ENCODE data around the gene FXYD6.
"Not testable (repeated sequence)": the region's sequence is repeated elsewhere in the genome, so short reads cannot be mapped to it uniquely, and the experiment has no call there.

Gene FXYD6

DNA sequence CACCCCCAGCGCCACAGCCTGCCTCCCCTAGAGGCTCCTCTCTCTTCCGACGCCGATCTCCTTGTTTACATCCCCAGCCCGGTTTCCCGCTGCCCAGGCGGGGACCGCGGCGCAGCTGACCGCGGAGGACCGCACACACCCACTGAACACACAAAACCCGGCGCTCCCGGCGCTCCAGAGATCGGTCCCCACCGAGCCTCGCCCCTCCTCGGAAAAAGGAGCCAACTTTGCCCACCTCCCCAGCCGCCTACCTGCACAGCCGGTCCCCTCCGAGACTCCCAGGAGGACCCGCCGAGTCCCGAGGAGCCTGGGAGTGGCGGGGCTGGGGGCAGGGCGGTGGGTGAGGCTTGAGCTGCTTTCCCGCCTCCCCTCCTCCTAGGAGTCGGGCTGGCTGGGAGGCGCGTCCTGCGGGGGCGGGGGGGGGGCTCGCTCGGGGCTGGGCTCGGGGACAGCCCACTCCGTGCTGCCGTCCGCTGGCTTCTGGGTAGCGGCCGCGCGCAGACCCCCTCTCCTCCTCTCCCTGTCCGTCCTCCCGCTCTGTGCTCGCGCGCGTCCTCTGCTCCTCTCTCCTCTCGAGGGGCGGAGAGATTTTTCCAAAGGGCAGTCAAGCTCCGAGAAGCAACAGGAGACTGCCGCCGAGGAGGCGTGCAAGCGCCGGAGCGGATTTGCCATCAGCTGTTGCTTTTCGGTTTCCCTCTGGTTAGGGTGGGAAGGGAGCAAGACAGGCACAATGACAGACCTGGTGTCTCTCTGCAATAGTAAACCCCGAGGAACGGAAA, at the start of gene FXYD6:
TSS of gene FXYD6 (minus strand) at position 318 of the 779 bp plus-strand sequence. CDS start 33,882 bp downstream, outside the sequence.
- peak within 1 kb of the TSS; percentile 90 for H3K9ac ChIP-seq (ENCODE audit: low read length)
- H3K36me3 ChIP-seq (ENCODE audit: insufficient read depth, low read length), result no peaks in the 10 kb centered on the region
- no peaks in the 10 kb centered on the region for H3K27me3 ChIP-seq (ENCODE audit: control insufficient read depth in 1 of 2, insufficient read depth in 2 of 2, low read length in 2 of 2)
- H3K27ac ChIP-seq (ENCODE audit: low read depth, low read length), result peak within 1 kb of the TSS; percentile 98
- peaks cover 65% of the 10 kb centered on the region for H3K4me1 ChIP-seq (ENCODE audit: insufficient read depth, low read length)
- peak within 1 kb of the TSS; percentile 78 to 96 for H3K4me3 ChIP-seq (ENCODE audit: low read depth in 1 of 2, low read length in 2 of 2)
- H3K9me3 ChIP-seq (ENCODE audit: low read length), result no peaks in the 10 kb centered on the region

- not testable (repeated sequence) for H3K27ac ChIP-seq (ENCODE audit: low read depth, low read length); H3K27me3 ChIP-seq (ENCODE audit: control insufficient read depth in 1 of 2, insufficient read depth in 2 of 2, low read length in 2 of 2); H3K9ac ChIP-seq (ENCODE audit: low read length); H3K36me3 ChIP-seq (ENCODE audit: insufficient read depth, low read length); H3K4me3 ChIP-seq (ENCODE audit: low read depth in 1 of 2, low read length in 2 of 2); H3K4me1 ChIP-seq (ENCODE audit: insufficient read depth, low read length); H3K9me3 ChIP-seq (ENCODE audit: low read length)
These were observed 49.7 kb upstream of the FXYD6 start for GRCh38 chr11:117926166-117926565.

DNA sequence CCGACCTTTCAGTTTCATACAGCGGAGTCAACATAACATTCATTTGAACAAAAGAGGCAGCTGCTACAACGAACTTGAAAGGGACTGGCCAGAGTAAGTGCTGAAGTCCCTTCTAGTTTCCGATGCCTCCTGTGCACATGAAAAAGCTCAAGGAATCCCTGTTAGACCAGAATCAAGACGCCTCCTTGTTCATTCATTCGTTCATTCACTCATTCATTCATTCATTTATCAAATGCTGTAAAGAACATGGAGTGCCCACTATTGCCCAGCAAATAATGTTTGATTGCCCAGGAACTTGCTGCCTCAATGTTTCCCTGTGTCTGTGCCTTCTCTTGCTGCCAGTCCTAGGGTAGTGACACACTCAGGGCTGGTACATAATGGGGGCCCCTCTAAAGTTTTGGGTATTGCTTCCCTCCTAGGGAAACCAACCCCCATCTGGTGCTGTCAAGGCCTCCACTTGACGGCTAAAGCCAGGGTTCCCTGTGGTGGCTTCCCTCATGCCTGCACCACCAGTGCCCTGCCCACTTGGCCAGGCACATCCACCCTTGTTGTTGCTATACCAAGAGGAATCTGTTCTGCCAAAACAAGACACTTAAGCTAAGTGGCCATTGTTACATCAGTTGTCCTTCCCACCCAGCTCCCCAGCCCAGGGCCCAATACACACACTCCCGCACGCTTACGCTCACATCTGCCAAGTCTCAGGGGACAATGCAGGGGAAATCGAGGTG, 48.9 kb upstream of the FXYD6 start:
- no peaks in the 10 kb centered on the region for H3K36me3 ChIP-seq (ENCODE audit: insufficient read depth, low read length)
- H3K4me3 ChIP-seq (ENCODE audit: low read depth in 1 of 2, low read length in 2 of 2), result no peak overlapping the region
- no peaks in the 10 kb centered on the region for H3K9me3 ChIP-seq (ENCODE audit: low read length)
- H3K27ac ChIP-seq (ENCODE audit: low read depth, low read length), result no peak overlapping the region
- H3K27me3 ChIP-seq (ENCODE audit: control insufficient read depth in 1 of 2, insufficient read depth in 2 of 2, low read length in 2 of 2), result no peaks in the 10 kb centered on the region
- no peaks in the 10 kb centered on the region for H3K4me1 ChIP-seq (ENCODE audit: insufficient read depth, low read length)
- no peak overlapping the region for H3K9ac ChIP-seq (ENCODE audit: low read length)

- no peaks in the 10 kb centered on the region for H3K27me3 ChIP-seq (ENCODE audit: control insufficient read depth in 1 of 2, insufficient read depth in 2 of 2, low read length in 2 of 2)
- no peak overlapping the region for H3K9ac ChIP-seq (ENCODE audit: low read length)
- H3K4me1 ChIP-seq (ENCODE audit: insufficient read depth, low read length), result no peaks in the 10 kb centered on the region
- no peak overlapping the region for H3K4me3 ChIP-seq (ENCODE audit: low read depth in 1 of 2, low read length in 2 of 2)
- H3K36me3 ChIP-seq (ENCODE audit: insufficient read depth, low read length), result no peaks in the 10 kb centered on the region
- no peak overlapping the region for H3K27ac ChIP-seq (ENCODE audit: low read depth, low read length)
- H3K9me3 ChIP-seq (ENCODE audit: low read length), result no peaks in the 10 kb centered on the region
These were observed 48.2 kb upstream of the FXYD6 start for GRCh38 chr11:117924631-117925170.

GRCh38 chr11:117923773-117924172, 47.3 kb upstream of the FXYD6 start:
- H3K27ac ChIP-seq (ENCODE audit: low read depth, low read length), result no peak overlapping the region
- no peaks in the 10 kb centered on the region for H3K4me1 ChIP-seq (ENCODE audit: insufficient read depth, low read length)
- H3K36me3 ChIP-seq (ENCODE audit: insufficient read depth, low read length), result no peaks in the 10 kb centered on the region
- no peaks in the 10 kb centered on the region for H3K27me3 ChIP-seq (ENCODE audit: control insufficient read depth in 1 of 2, insufficient read depth in 2 of 2, low read length in 2 of 2)
- H3K9me3 ChIP-seq (ENCODE audit: low read length), result no peaks in the 10 kb centered on the region
- H3K9ac ChIP-seq (ENCODE audit: low read length), result no peak overlapping the region
- no peak overlapping the region for H3K4me3 ChIP-seq (ENCODE audit: low read depth in 1 of 2, low read length in 2 of 2)

GRCh38 chr11:117923275-117923674, 46.8 kb upstream of the FXYD6 start:
- no peak overlapping the region for H3K27ac ChIP-seq (ENCODE audit: low read depth, low read length)
- no peaks in the 10 kb centered on the region for H3K27me3 ChIP-seq (ENCODE audit: control insufficient read depth in 1 of 2, insufficient read depth in 2 of 2, low read length in 2 of 2)
- no peaks in the 10 kb centered on the region for H3K36me3 ChIP-seq (ENCODE audit: insufficient read depth, low read length)
- no peak overlapping the region for H3K9ac ChIP-seq (ENCODE audit: low read length)
- H3K9me3 ChIP-seq (ENCODE audit: low read length), result no peaks in the 10 kb centered on the region
- no peak overlapping the region for H3K4me3 ChIP-seq (ENCODE audit: low read depth in 1 of 2, low read length in 2 of 2)
- H3K4me1 ChIP-seq (ENCODE audit: insufficient read depth, low read length), result no peaks in the 10 kb centered on the region

GRCh38 chr11:117921893-117922292, 45.4 kb upstream of the FXYD6 start:
- H3K4me3 ChIP-seq (ENCODE audit: low read depth in 1 of 2, low read length in 2 of 2), result no peak overlapping the region
- H3K27me3 ChIP-seq (ENCODE audit: control insufficient read depth in 1 of 2, insufficient read depth in 2 of 2, low read length in 2 of 2), result no peaks in the 10 kb centered on the region
- no peaks in the 10 kb centered on the region for H3K36me3 ChIP-seq (ENCODE audit: insufficient read depth, low read length)
- H3K9ac ChIP-seq (ENCODE audit: low read length), result no peak overlapping the region
- H3K27ac ChIP-seq (ENCODE audit: low read depth, low read length), result no peak overlapping the region
- no peaks in the 10 kb centered on the region for H3K4me1 ChIP-seq (ENCODE audit: insufficient read depth, low read length)
- H3K9me3 ChIP-seq (ENCODE audit: low read length), result no peaks in the 10 kb centered on the region

DNA sequence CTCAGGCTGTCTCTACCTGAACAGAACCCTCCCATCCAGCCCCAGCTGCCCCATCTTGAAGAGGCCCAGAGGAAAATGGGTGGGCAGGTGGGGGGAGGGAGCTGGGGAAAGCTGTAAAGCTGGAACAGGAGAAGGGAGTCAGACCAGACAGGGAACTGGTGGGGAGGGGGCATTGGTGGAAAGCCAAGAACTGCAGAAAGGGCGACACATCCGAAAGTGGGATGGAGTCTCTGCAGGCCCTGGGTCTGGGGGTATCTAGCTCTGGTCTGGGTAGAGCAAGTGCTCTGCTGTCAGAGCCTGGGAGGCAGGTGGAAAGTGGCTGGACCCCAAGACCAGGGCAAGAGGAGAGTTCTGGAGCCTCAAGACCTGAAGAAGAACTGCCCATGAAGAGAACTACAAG, 45.0 kb upstream of the FXYD6 start:
- Histone ChIP-seq H3K9me3 (ENCODE audit: low read length) (no peaks in the 10 kb centered on the region), H3K27ac (ENCODE audit: low read depth, low read length) (no peak overlapping the region), H3K27me3 (ENCODE audit: control insufficient read depth in 1 of 2, insufficient read depth in 2 of 2, low read length in 2 of 2) (no peaks in the 10 kb centered on the region), H3K4me1 (ENCODE audit: insufficient read depth, low read length) (no peaks in the 10 kb centered on the region), H3K36me3 (ENCODE audit: insufficient read depth, low read length) (no peaks in the 10 kb centered on the region), H3K4me3 (ENCODE audit: low read depth in 1 of 2, low read length in 2 of 2) (no peak overlapping the region), H3K9ac (ENCODE audit: low read length) (no peak overlapping the region)

DNA sequence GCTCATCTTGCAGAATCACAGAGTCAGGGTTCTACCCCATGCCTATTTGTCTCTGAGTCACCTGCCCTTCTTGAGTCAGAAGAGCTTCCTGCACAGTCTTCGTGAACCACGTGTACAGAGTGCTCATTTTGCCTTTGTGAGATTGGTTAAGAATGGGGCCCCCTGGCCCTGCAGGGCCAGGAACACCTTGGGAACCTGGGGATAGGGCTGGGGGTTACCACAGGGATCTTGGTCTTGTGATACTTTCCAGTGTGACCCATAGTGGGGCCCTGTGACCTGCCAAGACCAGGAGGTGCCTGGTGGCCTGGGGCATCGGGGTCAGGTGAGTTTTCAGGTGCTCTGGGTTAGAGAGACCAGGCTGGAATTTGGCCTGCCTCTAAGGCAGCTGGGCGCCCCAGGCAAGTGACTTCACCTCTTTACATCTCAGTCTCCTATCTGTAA, 43.3 kb upstream of the FXYD6 start:
- Histone ChIP-seq H3K27ac (ENCODE audit: low read depth, low read length) (no peak overlapping the region), H3K9me3 (ENCODE audit: low read length) (no peaks in the 10 kb centered on the region), H3K4me1 (ENCODE audit: insufficient read depth, low read length) (no peaks in the 10 kb centered on the region), H3K27me3 (ENCODE audit: control insufficient read depth in 1 of 2, insufficient read depth in 2 of 2, low read length in 2 of 2) (no peaks in the 10 kb centered on the region), H3K4me3 (ENCODE audit: low read depth in 1 of 2, low read length in 2 of 2) (no peak overlapping the region), H3K36me3 (ENCODE audit: insufficient read depth, low read length) (no peaks in the 10 kb centered on the region), H3K9ac (ENCODE audit: low read length) (no peak overlapping the region)

DNA sequence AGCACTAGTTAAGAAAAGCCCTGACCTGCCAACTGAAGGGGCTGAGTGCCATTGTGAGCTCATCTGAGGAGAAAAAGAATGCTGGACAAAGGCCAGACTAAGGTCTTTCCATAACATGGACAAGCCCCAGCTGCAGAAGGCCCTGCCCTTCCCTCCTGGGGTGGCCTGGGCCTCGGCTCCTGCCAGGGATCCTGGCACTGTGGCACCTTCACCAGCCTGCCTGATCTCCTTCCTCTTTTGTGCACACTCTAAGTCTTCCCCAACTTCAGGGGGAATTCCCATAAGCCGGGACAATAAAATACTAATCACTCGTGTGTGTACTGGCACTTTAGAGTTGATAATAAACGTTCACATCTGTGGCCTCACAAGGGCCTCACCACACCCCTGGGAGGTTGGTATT, 42.9 kb upstream of the FXYD6 start:
- Histone ChIP-seq H3K9ac (ENCODE audit: low read length) (no peak overlapping the region), H3K4me1 (ENCODE audit: insufficient read depth, low read length) (no peaks in the 10 kb centered on the region), H3K36me3 (ENCODE audit: insufficient read depth, low read length) (no peaks in the 10 kb centered on the region), H3K9me3 (ENCODE audit: low read length) (no peaks in the 10 kb centered on the region), H3K4me3 (ENCODE audit: low read depth in 1 of 2, low read length in 2 of 2) (no peak overlapping the region), H3K27ac (ENCODE audit: low read depth, low read length) (no peak overlapping the region), H3K27me3 (ENCODE audit: control insufficient read depth in 1 of 2, insufficient read depth in 2 of 2, low read length in 2 of 2) (no peaks in the 10 kb centered on the region)

GRCh38 chr11:117918366-117919255, 42.2 kb upstream of the FXYD6 start:
- no peaks in the 10 kb centered on the region for H3K9me3 ChIP-seq (ENCODE audit: low read length)
- H3K4me1 ChIP-seq (ENCODE audit: insufficient read depth, low read length), result no peaks in the 10 kb centered on the region
- H3K36me3 ChIP-seq (ENCODE audit: insufficient read depth, low read length), result no peaks in the 10 kb centered on the region
- no peak overlapping the region for H3K9ac ChIP-seq (ENCODE audit: low read length)
- no peak overlapping the region for H3K27ac ChIP-seq (ENCODE audit: low read depth, low read length)
- no peak overlapping the region for H3K4me3 ChIP-seq (ENCODE audit: low read depth in 1 of 2, low read length in 2 of 2)
- H3K27me3 ChIP-seq (ENCODE audit: control insufficient read depth in 1 of 2, insufficient read depth in 2 of 2, low read length in 2 of 2), result no peaks in the 10 kb centered on the region

All from muscle layer of colon (tissue), 2 donors.